K562 (cell line): ENCODE data around the gene NDUFV2. TPM values are rescaled to one million over a fixed set of nuclear protein-coding genes. Genes with fewer than 3 reads are reported as not detected.

ENCODE experiments used
- BACH1 ChIP-seq: fragments of 200-800 bp; sonication (Bioruptor generic); IDR thresholded peaks from 2 replicates; pipeline ENCODE4 v1.6.1; 2016; ENCODE audit warnings: missing genetic modification characterization, missing compliant biosample characterization
- ETV5 ChIP-seq: sonication (generic); formaldehyde crosslinking; IDR thresholded peaks from 2 replicates; pipeline ENCODE4 v1.4.0; 2020; ENCODE audit warnings: low read depth, mild to moderate bottlenecking, missing genetic modification reagents
- HEY1 ChIP-seq: fragments of 250-450 bp; sonication (Bioruptor Pico); IDR thresholded peaks from 2 replicates; pipeline ENCODE4 v1.5.0; 2020; ENCODE audit warnings: mild to moderate bottlenecking, moderate library complexity, borderline replicate concordance
- LARP7 ChIP-seq: fragments of 450-650 bp; IDR thresholded peaks from 2 replicates; pipeline ENCODE4 v1.6.1; 2016
- NFE2 ChIP-seq: IDR thresholded peaks from 2 replicates; pipeline ENCODE4 v1.6.1; 2014; ENCODE audit warnings: antibody characterized with exemption, low read depth
- SMARCE1 ChIP-seq: fragments of 450-650 bp; IDR thresholded peaks from 2 replicates; pipeline ENCODE4 v1.7.1; 2016; ENCODE audit warnings: mild to moderate bottlenecking
- SUPT5H ChIP-seq: fragments of 450-650 bp; IDR thresholded peaks from 2 replicates; pipeline ENCODE4 v1.6.1; 2016
- polyA plus RNA-seq, 8 experiments: library from polyadenylated mRNA; depleted of rRNA in 4 of 8; stranded (reverse) in 5 of 8; unstranded in 3 of 8; fragments of >200 nt; fragmentation: Nextera tagmentation in 2 of 8; fragmentation: Illumina TruSeq in 1 of 8; extraction: Ambion mirVana in 2 of 8; extraction: Trizol in 1 of 8; gene quantifications; 2 replicates each; pipeline versions ENCODE4 v1.2.1 to v1.2.3, GENCODE V29; 2011 to 2014; ENCODE audit warnings: inconsistent platforms in 1 of 8, missing spikeins in 1 of 8
- total RNA-seq, 7 experiments: library from RNA; depleted of rRNA in 6 of 7; stranded (reverse); fragments of >200 nt in 6 of 7; fragmentation: Illumina TruSeq in 2 of 7; extraction: Trizol in 2 of 7; gene quantifications; 2 replicates each; pipeline versions ENCODE4 v1.2.1 to v1.2.3, GENCODE V29; 2011 to 2021; ENCODE audit warnings: low replicate concordance in 1 of 7
- TF ChIP-seq, protein P1 (sequence below): sonication (generic); formaldehyde crosslinking; IDR thresholded peaks from 2 replicates; pipeline ENCODE4 v1.4.0; 2020; ENCODE audit warnings: mild to moderate bottlenecking, missing genetic modification reagents
- TF ChIP-seq, protein P2 (sequence below), 2 experiments: fragments of 450-650 bp; formaldehyde crosslinking in 1 of 2; IDR thresholded peaks; 2 replicates each; pipeline versions ENCODE4 v1.4.0 to v1.6.1; 2014 to 2020; ENCODE audit warnings: mild to moderate bottlenecking in 2 of 2, borderline replicate concordance in 1 of 2, low read depth in 1 of 2

The NDUFV2 gene
- total and polyA plus RNA-seq, 9 of the 15 experiments (the other 6 are each of a cell fraction or from before 2014, with no cell fraction given) = 213 to 550 (median 384) TPM

DNA sequence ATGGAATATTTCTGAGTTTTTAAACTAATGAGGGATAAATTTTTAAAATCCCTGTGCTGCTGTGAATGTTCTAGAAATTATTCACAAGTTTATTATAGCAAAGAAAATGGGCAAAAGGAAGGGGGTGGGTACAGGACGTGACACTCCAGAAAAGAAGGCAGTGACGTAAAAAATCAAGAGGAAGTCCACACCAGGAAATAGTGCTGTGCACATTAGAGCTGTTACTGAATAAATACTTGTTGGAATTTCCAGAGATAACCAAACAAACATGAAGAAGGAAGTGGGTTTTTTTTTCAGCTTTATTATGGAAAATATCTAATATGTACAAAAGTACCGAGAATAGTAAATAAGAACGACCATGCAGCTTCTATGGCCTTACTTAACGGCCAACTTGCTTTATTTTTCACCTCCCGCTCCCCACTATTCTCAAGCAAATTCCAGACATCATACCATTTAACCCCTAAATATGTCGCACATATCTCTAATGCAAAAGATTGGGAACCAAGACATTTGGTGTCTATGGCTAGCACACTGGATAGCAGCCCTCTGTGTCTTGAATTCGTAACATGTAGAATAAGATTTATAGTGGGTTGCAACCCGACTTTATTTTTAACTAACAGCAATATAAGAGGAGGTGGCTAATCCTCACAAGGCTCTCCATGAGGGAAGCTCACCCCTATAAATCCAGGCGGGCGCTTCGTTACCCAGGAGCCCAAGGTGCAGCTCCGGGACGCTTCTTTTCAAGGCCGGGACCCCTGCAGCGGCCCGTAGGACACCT lies 580 bp upstream of the NDUFV2 start (continued):
- TF ChIP-seq ETV5 (CRISPR knock-in tag) = no peak
- 0 out of 2 replicates have a peak, but pooled peaks have one; percentile 4 for TF ChIP-seq NFE2
- peak; percentile 53; the same call in 1 of the 2 replicates for TF ChIP-seq HEY1
- TF ChIP-seq LARP7 = 0 out of 2 replicates have a peak, but pooled peaks have one; percentile 34
- peak; percentile 48; the same call in 1 of the 2 replicates for TF ChIP-seq SMARCE1
- peak; percentile 59; the same call in 1 of the 2 replicates for TF ChIP-seq BACH1
- TF ChIP-seq, protein P1, sequence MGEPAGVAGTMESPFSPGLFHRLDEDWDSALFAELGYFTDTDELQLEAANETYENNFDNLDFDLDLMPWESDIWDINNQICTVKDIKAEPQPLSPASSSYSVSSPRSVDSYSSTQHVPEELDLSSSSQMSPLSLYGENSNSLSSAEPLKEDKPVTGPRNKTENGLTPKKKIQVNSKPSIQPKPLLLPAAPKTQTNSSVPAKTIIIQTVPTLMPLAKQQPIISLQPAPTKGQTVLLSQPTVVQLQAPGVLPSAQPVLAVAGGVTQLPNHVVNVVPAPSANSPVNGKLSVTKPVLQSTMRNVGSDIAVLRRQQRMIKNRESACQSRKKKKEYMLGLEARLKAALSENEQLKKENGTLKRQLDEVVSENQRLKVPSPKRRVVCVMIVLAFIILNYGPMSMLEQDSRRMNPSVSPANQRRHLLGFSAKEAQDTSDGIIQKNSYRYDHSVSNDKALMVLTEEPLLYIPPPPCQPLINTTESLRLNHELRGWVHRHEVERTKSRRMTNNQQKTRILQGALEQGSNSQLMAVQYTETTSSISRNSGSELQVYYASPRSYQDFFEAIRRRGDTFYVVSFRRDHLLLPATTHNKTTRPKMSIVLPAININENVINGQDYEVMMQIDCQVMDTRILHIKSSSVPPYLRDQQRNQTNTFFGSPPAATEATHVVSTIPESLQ (CRISPR knock-in tag) = no peak; the same call in none of the 2 replicates
- TF ChIP-seq SUPT5H = 0 out of 2 replicates have a peak, but pooled peaks have one; percentile 69
- TF ChIP-seq, protein P2, sequence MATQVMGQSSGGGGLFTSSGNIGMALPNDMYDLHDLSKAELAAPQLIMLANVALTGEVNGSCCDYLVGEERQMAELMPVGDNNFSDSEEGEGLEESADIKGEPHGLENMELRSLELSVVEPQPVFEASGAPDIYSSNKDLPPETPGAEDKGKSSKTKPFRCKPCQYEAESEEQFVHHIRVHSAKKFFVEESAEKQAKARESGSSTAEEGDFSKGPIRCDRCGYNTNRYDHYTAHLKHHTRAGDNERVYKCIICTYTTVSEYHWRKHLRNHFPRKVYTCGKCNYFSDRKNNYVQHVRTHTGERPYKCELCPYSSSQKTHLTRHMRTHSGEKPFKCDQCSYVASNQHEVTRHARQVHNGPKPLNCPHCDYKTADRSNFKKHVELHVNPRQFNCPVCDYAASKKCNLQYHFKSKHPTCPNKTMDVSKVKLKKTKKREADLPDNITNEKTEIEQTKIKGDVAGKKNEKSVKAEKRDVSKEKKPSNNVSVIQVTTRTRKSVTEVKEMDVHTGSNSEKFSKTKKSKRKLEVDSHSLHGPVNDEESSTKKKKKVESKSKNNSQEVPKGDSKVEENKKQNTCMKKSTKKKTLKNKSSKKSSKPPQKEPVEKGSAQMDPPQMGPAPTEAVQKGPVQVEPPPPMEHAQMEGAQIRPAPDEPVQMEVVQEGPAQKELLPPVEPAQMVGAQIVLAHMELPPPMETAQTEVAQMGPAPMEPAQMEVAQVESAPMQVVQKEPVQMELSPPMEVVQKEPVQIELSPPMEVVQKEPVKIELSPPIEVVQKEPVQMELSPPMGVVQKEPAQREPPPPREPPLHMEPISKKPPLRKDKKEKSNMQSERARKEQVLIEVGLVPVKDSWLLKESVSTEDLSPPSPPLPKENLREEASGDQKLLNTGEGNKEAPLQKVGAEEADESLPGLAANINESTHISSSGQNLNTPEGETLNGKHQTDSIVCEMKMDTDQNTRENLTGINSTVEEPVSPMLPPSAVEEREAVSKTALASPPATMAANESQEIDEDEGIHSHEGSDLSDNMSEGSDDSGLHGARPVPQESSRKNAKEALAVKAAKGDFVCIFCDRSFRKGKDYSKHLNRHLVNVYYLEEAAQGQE (IDR thresholded peaks at IDR 0.05; ENCODE audit: borderline replicate concordance) = peak; percentile 25
- TF ChIP-seq, protein P2 (CRISPR knock-in tag; IDR thresholded peaks at IDR 0.05; ENCODE audit: low read depth) = no peak
